GM23338 (cell line): ENCODE measurements around the gene CRYBG1. TPM values are rescaled to one million over a fixed set of nuclear protein-coding genes. Genes with fewer than 3 reads are reported as not detected.

Experiments used
- ATAC-seq: fragments of 200-7000 bp; cut with Tn5 transposase; 3 replicates; pipeline ENCODE4 v1.9.1; 2020
- DNase-seq: peaks from one replicate; pipeline ENCODE4 v3.0.0-alpha.2; 2015; ENCODE audit warnings: low spot score
- H2AFZ ChIP-seq: fragments of 200-600 bp; sonication (generic); 2 replicates; pipeline ENCODE4 v1.8.0; 2016; ENCODE audit warnings: antibody characterized with exemption, mild to moderate bottlenecking, moderate library complexity
- H3F3A ChIP-seq: fragments of 200-600 bp; sonication (generic); replicated peaks from 2 replicates; pipeline ENCODE4 v1.8.0; 2017; ENCODE audit warnings: antibody characterized with exemption, mixed run types, low read depth
- H3K27ac ChIP-seq: fragments of 200-600 bp; sonication (generic); 2 replicates; pipeline ENCODE4 v1.6.1; 2016; ENCODE audit warnings: low read depth
- H3K27me3 ChIP-seq: fragments of 200-600 bp; sonication (generic); 2 replicates; pipeline ENCODE4 v1.8.0; 2016; ENCODE audit warnings: mild to moderate bottlenecking, mixed run types, moderate library complexity; ENCODE audit not compliant: insufficient read depth
- H3K36me3 ChIP-seq: fragments of 200-600 bp; sonication (generic); 2 replicates; pipeline ENCODE4 v1.8.0; 2016; ENCODE audit warnings: mild to moderate bottlenecking; ENCODE audit not compliant: insufficient read depth
- H3K4me1 ChIP-seq: fragments of 200-600 bp; sonication (generic); 2 replicates; pipeline ENCODE4 v1.8.0; 2016; ENCODE audit warnings: mild to moderate bottlenecking, moderate library complexity; ENCODE audit not compliant: insufficient read depth
- H3K4me2 ChIP-seq: fragments of 200-600 bp; sonication (generic); 2 replicates; pipeline ENCODE4 v1.7.1; 2017; ENCODE audit warnings: mixed run types
- H3K4me3 ChIP-seq: fragments of 200-600 bp; sonication (generic); 2 replicates; pipeline ENCODE4 v1.6.1; 2016; ENCODE audit warnings: mixed run types
- H3K79me2 ChIP-seq: fragments of 200-600 bp; sonication (generic); replicated peaks from 2 replicates; pipeline ENCODE4 v1.8.0; 2017; ENCODE audit warnings: mild to moderate bottlenecking; ENCODE audit not compliant: insufficient read depth
- H3K9me2 ChIP-seq: fragments of 200-600 bp; sonication (generic); 2 replicates; pipeline ENCODE4 v1.8.0; 2017; ENCODE audit not compliant: insufficient read depth
- H4K20me1 ChIP-seq: fragments of 200-600 bp; sonication (generic); replicated peaks from 2 replicates; pipeline ENCODE4 v1.8.0; 2017; ENCODE audit warnings: mild to moderate bottlenecking; ENCODE audit not compliant: insufficient read depth
- H3K27ac Mint-ChIP-seq: 2 replicates; pipeline ENCODE4 v1.8.0; 2020; ENCODE audit warnings: inconsistent platforms, mild to moderate bottlenecking, moderate library complexity, mixed read lengths
- H3K27me3 Mint-ChIP-seq: 3 replicates; pipeline ENCODE4 v1.8.0; 2022; ENCODE audit warnings: low read depth, mild to moderate bottlenecking, moderate library complexity, mixed read lengths, inconsistent platforms; ENCODE audit not compliant: insufficient read depth, poor library complexity
- H3K36me3 Mint-ChIP-seq: 3 replicates; pipeline ENCODE4 v1.8.0; 2021; ENCODE audit warnings: low read depth, mild to moderate bottlenecking, inconsistent platforms, moderate library complexity, mixed read lengths
- H3K4me1 Mint-ChIP-seq: 3 replicates; pipeline ENCODE4 v1.8.0; 2020; ENCODE audit warnings: mild to moderate bottlenecking, inconsistent platforms, mixed read lengths
- H3K4me3 Mint-ChIP-seq: 3 replicates; pipeline ENCODE4 v1.8.0; 2021; ENCODE audit warnings: moderate library complexity, mild to moderate bottlenecking, inconsistent platforms, mixed read lengths
- H3K9me3 Mint-ChIP-seq: 3 replicates; pipeline ENCODE4 v1.8.0; 2020; ENCODE audit warnings: moderate library complexity, mild to moderate bottlenecking, inconsistent platforms, mixed read lengths
- CREB1 ChIP-seq: fragments of 250-450 bp; sonication (Bioruptor Pico); IDR thresholded peaks from 2 replicates; pipeline ENCODE4 v1.5.0; 2020; ENCODE audit warnings: low read depth, mild to moderate bottlenecking, moderate library complexity
- CTCF ChIP-seq, 2 experiments: fragments of 200-600 bp in 1 of 2; sonication (generic) in 1 of 2; conservative IDR thresholded peaks; 2 replicates each; pipeline versions ENCODE4 v1.5.1 to v1.6.1; 2016 to 2017; ENCODE audit warnings: antibody characterized with exemption in 2 of 2, low read depth in 2 of 2, mild to moderate bottlenecking in 2 of 2, moderate library complexity in 1 of 2
- EZH2 ChIP-seq: fragments of 200-600 bp; sonication (generic); IDR thresholded peaks from one replicate; pipeline ENCODE4 v1.8.0; 2017; ENCODE audit warnings: antibody characterized with exemption, mild to moderate bottlenecking, low read depth; ENCODE audit not compliant: unreplicated experiment
- NANOG ChIP-seq: IDR thresholded peaks from 2 replicates; pipeline ENCODE4 v1.6.1; 2016; ENCODE audit warnings: antibody characterized with exemption, borderline replicate concordance
- STAT1 ChIP-seq: IDR thresholded peaks from one replicate; pipeline ENCODE4 v1.6.1; 2016; ENCODE audit warnings: antibody characterized with exemption; ENCODE audit not compliant: unreplicated experiment
- ZNF331 ChIP-seq: fragments of 250-450 bp; sonication (Bioruptor Pico); IDR thresholded peaks from 2 replicates; pipeline ENCODE4 v1.5.0; 2020; ENCODE audit warnings: low read depth, mild to moderate bottlenecking, moderate library complexity
- polyA plus RNA-seq: library from polyadenylated mRNA; unstranded; fragments of >200 nt; fragmentation: Nextera tagmentation; extraction: Ambion mirVana; gene quantifications from 2 replicates; pipeline ENCODE4 v1.2.1, GENCODE V29; 2016
- total RNA-seq: library from RNA; depleted of rRNA; stranded (reverse); fragments of >200 nt; shearing (Covaris generic); gene quantifications from 2 replicates; pipeline ENCODE4 v1.2.3, GENCODE V29; 2014
- TF ChIP-seq, protein P1 (sequence below): IDR thresholded peaks from one replicate; pipeline ENCODE4 v1.6.1; 2018; ENCODE audit warnings: antibody characterized with exemption; ENCODE audit not compliant: unreplicated experiment

The CRYBG1 gene
- total and polyA plus RNA-seq, 2 experiments from 2014 or later, result 3.7 to 17.2 TPM

GRCh38 chr6:106608080-106608668 lies 247.7 kb downstream of the CRYBG1 start:
- ATAC-seq (peak; percentile 87), DNase-seq (peak; percentile 89)
- H3K4me3 Mint-ChIP-seq, result no peak overlapping the region; the same call in 2 of the 3 replicates
- no peak for TF ChIP-seq STAT1
- peak; percentile 85 to 89 for TF ChIP-seq CTCF (conservative IDR thresholded peaks at IDR 0.05; ENCODE audit: low read depth in 2 of 2)
- Histone ChIP-seq H3K4me1 (peaks cover 19% of the 10 kb centered on the region), H3K79me2 (no peaks in the 10 kb centered on the region), H4K20me1 (no peaks in the 10 kb centered on the region), H2AFZ (no peak overlapping the region), H3K27me3 (no peaks in the 10 kb centered on the region), H3K4me3 (no peak overlapping the region), H3K4me2 (no peak overlapping the region), H3K36me3 (no peaks in the 10 kb centered on the region), H3K9me2 (no peaks in the 10 kb centered on the region), H3F3A (peaks cover 3% of the 10 kb centered on the region; the same call in 1 of the 2 replicates), H3K27ac (no peak overlapping the region)
- peaks cover 32% of the 10 kb centered on the region for H3K4me1 Mint-ChIP-seq
- peaks cover 5% of the 10 kb centered on the region for H3K27me3 Mint-ChIP-seq
- H3K27ac Mint-ChIP-seq, result no peak overlapping the region
- peaks cover 18% of the 10 kb centered on the region for H3K9me3 Mint-ChIP-seq
- peaks cover 43% of the 10 kb centered on the region for H3K36me3 Mint-ChIP-seq

- Histone ChIP-seq H3K4me1 (peaks cover 33% of the 10 kb centered on the region), H3F3A (peaks cover 12% of the 10 kb centered on the region; the same call in 1 of the 2 replicates), H3K9me2 (no peaks in the 10 kb centered on the region), H3K4me2 (no peak overlapping the region), H3K4me3 (no peak overlapping the region), H4K20me1 (no peaks in the 10 kb centered on the region), H2AFZ (no peak overlapping the region), H3K79me2 (no peaks in the 10 kb centered on the region), H3K36me3 (no peaks in the 10 kb centered on the region), H3K27me3 (no peaks in the 10 kb centered on the region), H3K27ac (no peak overlapping the region)
- no peak overlapping the region for H3K4me3 Mint-ChIP-seq
- H3K27me3 Mint-ChIP-seq, result peaks cover 9% of the 10 kb centered on the region
- H3K9me3 Mint-ChIP-seq, result peaks cover 18% of the 10 kb centered on the region
- peak; percentile 51 for ATAC-seq
- no peak overlapping the region for H3K27ac Mint-ChIP-seq
- H3K4me1 Mint-ChIP-seq, result peaks cover 47% of the 10 kb centered on the region
- TF ChIP-seq NANOG (no peak), CTCF (conservative IDR thresholded peaks at IDR 0.05; ENCODE audit: low read depth in 2 of 2) (peak; percentile 60 to 81), ZNF331 (peak; percentile 74)
- H3K36me3 Mint-ChIP-seq, result peaks cover 42% of the 10 kb centered on the region
- peak; percentile 67 for DNase-seq
Observed at GRCh38 chr6:106609699-106610098, 249.2 kb downstream of the CRYBG1 start.

- Histone ChIP-seq H3K36me3 (no peaks in the 10 kb centered on the region), H3F3A (peaks cover 12% of the 10 kb centered on the region; the same call in 1 of the 2 replicates), H3K4me2 (no peak overlapping the region), H3K4me1 (peaks cover 41% of the 10 kb centered on the region), H3K27ac (no peak overlapping the region), H3K4me3 (no peak overlapping the region), H4K20me1 (no peaks in the 10 kb centered on the region), H2AFZ (no peak overlapping the region), H3K79me2 (no peaks in the 10 kb centered on the region), H3K27me3 (no peaks in the 10 kb centered on the region), H3K9me2 (no peaks in the 10 kb centered on the region)
- DNase-seq, result no peak
- Mint-ChIP-seq H3K27ac (no peak overlapping the region), H3K27me3 (peaks cover 11% of the 10 kb centered on the region), H3K4me3 (no peak overlapping the region; the same call in 2 of the 3 replicates), H3K4me1 (peaks cover 57% of the 10 kb centered on the region), H3K9me3 (peaks cover 10% of the 10 kb centered on the region), H3K36me3 (peaks cover 29% of the 10 kb centered on the region)
- TF ChIP-seq ZNF331, result no peak
- no peak for TF ChIP-seq EZH2
- TF ChIP-seq CREB1 (CRISPR knock-in tag), result no peak
- TF ChIP-seq, protein P1, sequence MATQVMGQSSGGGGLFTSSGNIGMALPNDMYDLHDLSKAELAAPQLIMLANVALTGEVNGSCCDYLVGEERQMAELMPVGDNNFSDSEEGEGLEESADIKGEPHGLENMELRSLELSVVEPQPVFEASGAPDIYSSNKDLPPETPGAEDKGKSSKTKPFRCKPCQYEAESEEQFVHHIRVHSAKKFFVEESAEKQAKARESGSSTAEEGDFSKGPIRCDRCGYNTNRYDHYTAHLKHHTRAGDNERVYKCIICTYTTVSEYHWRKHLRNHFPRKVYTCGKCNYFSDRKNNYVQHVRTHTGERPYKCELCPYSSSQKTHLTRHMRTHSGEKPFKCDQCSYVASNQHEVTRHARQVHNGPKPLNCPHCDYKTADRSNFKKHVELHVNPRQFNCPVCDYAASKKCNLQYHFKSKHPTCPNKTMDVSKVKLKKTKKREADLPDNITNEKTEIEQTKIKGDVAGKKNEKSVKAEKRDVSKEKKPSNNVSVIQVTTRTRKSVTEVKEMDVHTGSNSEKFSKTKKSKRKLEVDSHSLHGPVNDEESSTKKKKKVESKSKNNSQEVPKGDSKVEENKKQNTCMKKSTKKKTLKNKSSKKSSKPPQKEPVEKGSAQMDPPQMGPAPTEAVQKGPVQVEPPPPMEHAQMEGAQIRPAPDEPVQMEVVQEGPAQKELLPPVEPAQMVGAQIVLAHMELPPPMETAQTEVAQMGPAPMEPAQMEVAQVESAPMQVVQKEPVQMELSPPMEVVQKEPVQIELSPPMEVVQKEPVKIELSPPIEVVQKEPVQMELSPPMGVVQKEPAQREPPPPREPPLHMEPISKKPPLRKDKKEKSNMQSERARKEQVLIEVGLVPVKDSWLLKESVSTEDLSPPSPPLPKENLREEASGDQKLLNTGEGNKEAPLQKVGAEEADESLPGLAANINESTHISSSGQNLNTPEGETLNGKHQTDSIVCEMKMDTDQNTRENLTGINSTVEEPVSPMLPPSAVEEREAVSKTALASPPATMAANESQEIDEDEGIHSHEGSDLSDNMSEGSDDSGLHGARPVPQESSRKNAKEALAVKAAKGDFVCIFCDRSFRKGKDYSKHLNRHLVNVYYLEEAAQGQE, result no peak
- ATAC-seq, result no peak
Observed at GRCh38 chr6:106611030-106611429, 250.5 kb downstream of the CRYBG1 start.
